ENCODE measurements around the gene ZNF791.
A peak's percentile ranks its signal among the peaks of the same experiment; 100 is the strongest.
"Not testable (repeated sequence)": the region's sequence is repeated elsewhere in the genome, so short reads cannot be mapped to it uniquely, and the experiment has no call there.

ZNF791 gene

GRCh38 chr19:12611361-12611699 is 610 bp downstream of the ZNF791 start:
- TF ChIP-seq CTCF (conservative IDR thresholded peaks at IDR 0.05), result no peak
- TF ChIP-seq ZFX (IDR thresholded peaks at IDR 0.05), result no peak
- peak overlapping the region; percentile 91 for H3K27ac ChIP-seq

GRCh38 chr19:12617646-12618045 is 6.9 kb downstream of the ZNF791 start:
- no peak for TF ChIP-seq ZFX (IDR thresholded peaks at IDR 0.05)
- TF ChIP-seq CTCF (conservative IDR thresholded peaks at IDR 0.05), result no peak
- no peak overlapping the region for H3K27ac ChIP-seq

GRCh38 chr19:12621253-12622024 is 10.7 kb downstream of the ZNF791 start:
- H3K27ac ChIP-seq, result not testable (repeated sequence)

GRCh38 chr19:12623361-12624031 is 12.8 kb downstream of the ZNF791 start:
- no peak overlapping the region for H3K27ac ChIP-seq

GRCh38 chr19:12626958-12627357 is 16.2 kb downstream of the ZNF791 start:
- TF ChIP-seq CTCF (conservative IDR thresholded peaks at IDR 0.05) (no peak), ZFX (IDR thresholded peaks at IDR 0.05) (no peak)
- no peak overlapping the region for H3K27ac ChIP-seq

More at GRCh38 chr19:12623361-12624031, 12.8 kb downstream of the ZNF791 start:
- TF ChIP-seq CTCF (conservative IDR thresholded peaks at IDR 0.05) (no peak), ZFX (IDR thresholded peaks at IDR 0.05) (no peak)

- no peak overlapping the region for H3K27ac ChIP-seq
- TF ChIP-seq CTCF (conservative IDR thresholded peaks at IDR 0.05), result no peak
- TF ChIP-seq ZFX (IDR thresholded peaks at IDR 0.05), result no peak
Measured at GRCh38 chr19:12628040-12629022, 17.6 kb downstream of the ZNF791 start.

GRCh38 chr19:12629215-12629614 is 18.5 kb downstream of the ZNF791 start:
- H3K27ac ChIP-seq, result no peak overlapping the region
- no peak for TF ChIP-seq CTCF (conservative IDR thresholded peaks at IDR 0.05)
- no peak for TF ChIP-seq ZFX (IDR thresholded peaks at IDR 0.05)
